Activated CD4-positive, alpha-beta T cell treated with anti-CD3 and anti-CD28 coated beads for 1 hour (primary cell): ENCODE results near the gene ZBTB9.
"Not testable (repeated sequence)": the region's sequence is repeated elsewhere in the genome, so short reads cannot be mapped to it uniquely, and the experiment has no call there.

Experiments
- DNase-seq: peaks from one replicate; pipeline ENCODE4 v3.0.0-alpha.2; 2020

ZBTB9 gene

DNA sequence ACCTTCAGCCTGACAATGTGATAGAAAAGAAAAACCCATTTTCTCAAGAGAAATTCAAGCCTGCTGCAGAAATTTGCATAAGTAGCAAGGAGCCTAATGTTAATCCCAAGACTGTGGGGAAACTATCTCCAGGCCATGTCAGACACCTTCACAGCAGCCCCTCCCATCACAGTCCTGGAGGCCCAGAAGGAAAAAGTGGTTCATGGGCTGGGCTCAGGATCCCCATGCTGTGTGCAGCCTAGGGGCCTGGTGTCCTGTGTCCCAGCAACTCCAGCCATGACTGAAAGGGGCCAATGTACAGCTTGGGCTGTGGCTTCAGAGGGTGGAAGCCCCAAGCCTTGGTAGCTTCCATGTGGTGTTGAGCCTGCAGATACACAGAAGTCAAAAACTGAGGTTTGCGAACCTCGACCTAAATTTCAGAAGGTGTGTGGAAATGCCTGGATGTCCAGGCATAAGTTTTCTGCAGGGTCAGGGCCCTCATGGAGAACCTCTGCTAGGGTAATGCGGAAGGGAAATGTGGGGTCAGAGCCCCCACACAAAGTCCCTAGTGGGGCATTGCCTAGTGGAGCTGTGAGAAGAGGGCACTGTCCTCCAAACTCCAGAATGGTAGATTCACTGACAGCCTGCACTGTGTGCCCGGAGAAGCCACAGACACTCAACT is 11.8 kb downstream of the ZBTB9 start:
- no peak for DNase-seq

DNA sequence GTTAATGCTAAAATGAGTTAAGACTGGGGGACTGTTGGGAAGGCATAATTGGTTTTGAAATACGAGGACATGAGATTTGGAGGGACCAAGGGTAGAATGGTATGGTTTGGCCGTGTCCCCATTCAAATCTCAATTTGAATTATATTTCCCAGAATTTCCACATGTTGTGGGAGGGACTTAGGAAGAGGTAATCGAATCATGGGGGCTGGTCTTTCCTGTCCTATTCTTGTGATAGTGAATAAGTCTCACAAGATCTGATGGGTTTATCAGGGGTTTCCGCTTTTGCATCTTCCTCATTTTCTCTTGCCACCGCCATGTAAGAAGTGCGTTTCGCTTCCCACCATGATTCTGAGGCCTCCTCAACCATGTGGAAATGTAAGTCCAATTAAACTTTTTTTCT is 12.7 kb downstream of the ZBTB9 start:
- DNase-seq = no peak

DNA sequence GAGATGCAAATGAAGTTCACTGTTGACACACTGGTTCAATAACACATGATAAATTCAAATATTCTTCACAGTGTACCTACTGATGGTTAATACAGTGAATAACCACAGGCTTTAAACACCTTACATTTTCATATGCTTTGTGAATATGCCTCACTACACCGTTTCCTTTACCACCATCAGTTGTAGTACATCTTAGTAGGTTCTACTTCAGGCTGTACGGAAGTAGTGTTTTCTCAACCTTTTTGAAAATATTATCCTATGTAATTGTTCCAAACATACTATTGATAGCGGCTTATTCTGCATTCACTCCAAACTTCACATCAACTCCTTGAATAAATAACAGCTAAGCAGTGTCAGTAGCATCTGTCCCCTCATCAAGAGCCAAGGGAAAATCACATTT is 15.3 kb downstream of the ZBTB9 start:
- DNase-seq = no peak

DNA sequence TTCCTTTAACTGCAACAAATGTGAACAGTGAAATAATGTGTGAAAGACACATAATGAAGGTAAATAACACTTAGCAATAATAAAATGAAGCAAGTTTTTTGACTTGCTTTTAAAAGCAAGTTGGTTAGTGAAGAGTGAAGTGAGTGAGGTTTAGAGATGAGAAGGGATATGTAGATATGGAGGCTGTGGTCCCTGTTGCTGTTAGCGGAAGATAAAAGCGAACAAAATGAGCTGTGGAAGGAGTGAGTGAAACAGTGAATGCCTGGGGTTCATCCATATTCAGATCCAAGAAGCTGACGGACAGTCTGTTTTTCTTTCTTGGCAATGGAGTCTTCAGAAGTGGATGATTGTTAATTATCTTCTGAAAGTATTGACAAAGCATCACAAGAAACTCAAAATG is 23.5 kb downstream of the ZBTB9 start:
- no peak for DNase-seq

DNA sequence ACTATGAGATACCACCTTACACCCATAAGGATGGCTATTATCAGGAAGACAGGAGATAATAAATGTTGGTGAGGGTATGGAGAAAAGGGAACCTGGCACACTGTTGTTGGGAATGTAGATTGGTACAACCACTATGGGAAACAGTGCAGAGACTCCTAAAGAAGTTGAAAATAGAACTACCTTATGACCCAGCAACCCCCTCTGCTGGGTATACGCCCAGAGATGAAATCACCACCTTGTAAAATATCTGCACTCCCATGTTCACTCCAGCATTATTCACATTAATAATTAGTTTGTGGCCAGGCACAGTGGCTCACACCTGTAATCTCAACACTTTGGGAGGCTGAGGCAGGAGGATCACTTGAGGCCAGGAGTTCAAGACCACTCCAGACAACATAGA is 26.8 kb downstream of the ZBTB9 start:
- DNase-seq = no peak

DNA sequence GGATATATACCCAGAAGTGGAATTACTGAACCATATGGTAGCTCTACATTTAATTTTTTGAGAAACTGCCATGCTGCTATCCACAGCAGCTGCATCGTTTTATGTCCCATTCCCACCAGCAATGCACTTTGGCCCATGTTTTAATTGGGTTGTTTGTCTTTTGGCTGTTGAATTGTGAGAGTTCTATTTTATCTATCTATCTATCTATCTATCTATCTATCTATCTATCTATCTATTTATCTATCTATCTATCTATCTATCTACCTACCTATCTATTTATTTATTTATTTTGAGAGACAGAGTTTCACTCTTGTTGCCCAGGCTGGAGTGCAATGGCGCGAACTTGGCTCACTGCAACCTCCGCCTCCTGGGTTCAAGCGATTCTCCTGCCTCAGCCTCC is 28.2 kb downstream of the ZBTB9 start:
- DNase-seq = not testable (repeated sequence)

DNA sequence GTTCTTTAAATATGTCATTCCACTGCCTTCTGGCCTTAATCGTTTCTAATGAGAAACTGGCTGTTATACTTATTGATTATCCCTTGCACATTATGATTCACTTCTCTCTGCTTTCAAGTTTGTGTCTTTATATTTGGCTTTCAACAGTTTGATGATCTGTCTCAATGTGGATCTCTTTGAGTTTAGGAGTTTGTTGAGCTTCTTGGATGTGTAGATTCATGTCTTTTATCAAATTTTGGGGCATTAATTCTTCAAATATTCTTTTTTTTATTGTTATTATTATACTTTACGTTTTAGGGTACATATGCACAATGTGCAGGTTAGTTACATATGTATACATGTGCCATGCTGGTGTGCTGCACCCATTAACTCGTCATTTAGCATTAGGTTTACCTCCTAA is 29.3 kb downstream of the ZBTB9 start:
- DNase-seq = no peak

DNA sequence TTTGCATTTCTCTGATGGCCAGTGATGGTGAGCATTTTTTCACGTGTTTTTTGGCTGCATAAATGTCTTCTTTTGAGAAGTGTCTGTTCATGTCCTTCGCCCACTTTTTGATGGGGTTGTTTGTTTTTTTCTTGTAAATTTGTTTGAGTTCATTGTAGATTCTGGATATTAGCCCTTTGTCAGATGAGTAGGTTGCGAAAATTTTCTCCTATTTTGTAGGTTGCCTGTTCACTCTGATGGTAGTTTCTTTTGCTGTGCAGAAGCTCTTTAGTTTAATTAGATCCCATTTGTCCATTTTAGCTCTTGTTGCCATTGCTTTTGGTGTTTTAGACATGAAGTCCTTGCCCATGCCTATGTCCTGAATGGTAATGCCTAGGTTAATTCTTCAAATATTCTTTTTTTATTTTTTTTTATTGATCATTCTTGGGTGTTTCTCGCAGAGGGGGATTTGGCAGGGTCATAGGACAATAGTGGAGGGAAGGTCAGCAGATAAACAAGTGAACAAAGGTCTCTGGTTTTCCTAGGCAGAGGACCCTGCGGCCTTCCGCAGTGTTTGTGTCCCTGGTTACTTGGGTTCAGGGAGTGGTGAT is 30.4 kb downstream of the ZBTB9 start:
- DNase-seq = not testable (repeated sequence)

DNA sequence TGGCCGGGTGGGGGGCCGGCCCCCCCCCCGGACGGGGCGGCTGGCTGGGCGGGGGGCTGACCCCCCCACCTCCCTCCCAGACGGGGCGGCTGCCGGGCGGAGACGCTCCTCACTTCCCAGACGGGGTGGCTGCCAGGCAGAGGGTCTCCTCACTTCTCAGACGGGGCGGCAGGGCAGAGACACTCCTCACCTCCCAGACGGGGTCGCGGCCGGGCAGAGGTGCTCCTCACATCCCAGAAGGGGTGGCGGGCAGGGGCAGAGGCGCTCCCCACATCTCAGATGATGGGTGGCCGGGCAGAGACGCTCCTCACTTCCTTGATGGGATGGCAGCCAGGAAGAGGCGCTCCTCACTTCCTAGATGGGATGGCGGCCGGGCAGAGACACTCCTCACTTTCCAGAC is 31.3 kb downstream of the ZBTB9 start:
- not testable (repeated sequence) for DNase-seq

DNA sequence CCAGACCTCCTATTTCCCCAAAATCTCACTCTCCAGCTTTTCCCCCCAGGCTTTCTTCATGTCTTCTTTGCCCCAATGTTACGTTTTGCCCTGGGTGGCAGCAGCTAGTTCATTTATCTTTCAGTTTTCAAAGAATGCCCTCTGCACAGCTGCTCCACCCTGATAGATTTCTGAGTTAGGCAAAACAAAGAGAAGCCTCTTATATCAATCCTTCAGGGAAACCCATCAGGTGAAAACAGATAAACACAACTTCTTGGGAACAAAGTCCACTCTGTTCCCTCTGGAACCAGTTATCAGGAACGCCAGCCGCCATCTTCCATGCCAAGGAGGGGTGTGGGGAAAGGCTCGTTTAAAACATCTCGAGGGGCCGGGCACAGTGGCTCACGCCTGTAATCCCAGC is 34.0 kb downstream of the ZBTB9 start:
- no peak for DNase-seq

DNA sequence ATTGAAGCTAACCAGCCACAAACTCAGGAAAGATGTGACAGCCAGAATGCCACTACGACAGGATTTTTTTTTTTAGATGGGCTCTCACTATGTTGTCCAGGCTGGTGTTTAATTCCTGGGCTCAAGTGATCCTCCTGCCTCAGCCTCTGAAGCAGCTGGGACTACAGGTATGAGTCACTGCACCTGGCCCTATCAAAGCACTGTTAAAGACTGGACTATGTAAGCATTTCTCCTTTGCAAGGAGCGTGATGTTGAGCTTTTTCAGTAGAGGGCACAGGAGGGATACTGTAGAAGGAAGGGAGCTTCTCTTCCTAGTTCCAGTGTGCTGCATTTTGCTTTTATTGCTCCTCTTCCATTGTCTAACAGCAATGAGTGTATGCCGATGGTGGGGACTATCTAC is 35.8 kb downstream of the ZBTB9 start:
- DNase-seq = no peak

DNA sequence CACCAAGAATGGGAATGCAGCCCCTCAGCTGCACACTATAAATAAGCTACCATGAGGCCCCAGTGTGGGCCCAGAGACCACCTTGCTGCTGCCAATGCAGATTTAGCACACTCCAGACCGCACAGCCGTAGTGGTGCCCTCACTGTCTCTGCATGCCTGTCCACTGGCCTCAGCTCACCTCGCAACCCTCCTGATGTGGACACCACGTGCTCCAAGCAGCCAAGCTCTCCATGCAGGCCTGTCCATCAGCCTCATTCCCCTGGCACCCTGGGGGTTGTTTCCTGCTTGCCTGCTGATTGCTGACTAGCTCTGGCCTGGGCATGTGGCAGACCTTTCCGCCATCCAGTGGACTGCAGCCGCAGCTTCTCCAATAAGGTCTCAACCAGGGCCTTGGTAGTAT is 36.2 kb downstream of the ZBTB9 start:
- no peak for DNase-seq

DNA sequence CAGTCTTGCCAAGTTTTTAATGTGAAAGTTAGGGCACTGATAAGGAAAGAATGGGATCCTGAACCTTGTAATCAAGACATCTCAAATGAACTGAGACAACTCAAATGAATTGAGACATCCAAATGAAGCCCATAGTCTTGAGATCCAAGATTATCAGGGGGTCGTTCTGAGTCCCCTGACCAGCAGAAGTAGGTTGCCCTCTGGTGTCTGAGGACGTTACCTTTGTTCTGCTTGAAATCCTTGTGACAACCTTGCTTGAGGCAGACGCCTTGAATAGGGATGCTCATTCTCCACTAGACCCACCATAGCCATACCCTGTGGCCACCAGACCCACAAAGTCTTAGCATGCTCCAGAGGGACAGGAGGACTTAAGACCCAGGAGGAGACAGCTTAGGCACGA is 37.7 kb downstream of the ZBTB9 start:
- DNase-seq = no peak

DNA sequence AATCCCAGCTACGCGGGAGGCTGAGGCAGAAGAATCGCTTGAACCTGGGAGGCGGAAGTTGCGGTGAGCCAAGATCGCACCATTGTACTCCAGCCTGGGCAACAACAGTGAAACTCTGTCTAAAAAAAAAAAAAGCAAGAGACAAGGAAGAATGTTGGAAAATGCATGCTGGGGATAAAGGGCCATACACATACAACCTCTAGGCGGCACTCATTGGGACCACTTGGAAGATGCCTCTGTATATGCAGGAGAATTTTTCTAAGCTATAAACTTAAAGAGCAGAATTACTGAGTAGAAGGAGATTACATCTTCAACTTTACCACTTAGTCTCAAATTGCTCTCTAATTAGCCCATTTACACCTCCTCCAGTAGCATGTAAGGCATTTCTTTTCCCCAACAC is 42.8 kb downstream of the ZBTB9 start:
- no peak for DNase-seq

DNA sequence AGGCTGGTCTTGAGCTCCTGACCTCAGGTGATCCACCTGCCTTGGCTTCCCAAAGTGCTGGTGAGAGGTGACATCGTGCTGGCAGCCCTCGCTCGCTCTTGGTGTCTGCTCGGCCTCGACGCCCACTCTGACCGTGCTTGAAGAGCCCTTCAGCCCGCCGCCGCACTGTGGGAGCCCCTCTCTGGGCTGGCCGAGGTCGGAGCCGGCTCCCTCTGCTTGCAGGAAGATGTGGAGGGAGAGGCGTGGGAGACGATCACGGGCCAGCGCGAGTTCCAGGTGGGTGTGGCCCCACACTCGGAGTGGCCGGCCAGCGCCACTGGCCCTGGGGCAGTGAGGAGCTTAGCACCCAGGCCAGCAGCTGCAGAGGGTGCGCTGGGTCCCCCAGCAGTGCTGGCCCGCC is 48.1 kb downstream of the ZBTB9 start:
- no peak for DNase-seq

DNA sequence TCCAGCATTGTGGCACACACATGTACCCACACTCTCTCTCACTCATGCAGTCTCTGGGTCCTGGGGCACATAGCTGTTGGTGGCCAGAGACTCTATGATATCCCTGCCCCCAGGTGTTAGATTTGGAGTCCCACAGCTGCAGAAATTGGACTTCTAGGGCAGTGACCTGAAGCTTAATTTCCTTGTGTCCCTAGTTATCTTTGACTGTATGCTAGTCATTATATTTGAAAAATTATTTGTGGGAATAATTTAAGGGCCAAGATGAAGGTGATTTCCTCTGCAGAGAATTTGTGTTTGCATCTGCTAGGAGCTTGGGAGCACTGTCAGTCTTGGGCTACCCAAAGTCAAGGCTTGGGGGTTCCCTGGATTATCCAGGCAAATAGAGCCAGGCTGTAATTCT is 50.1 kb downstream of the ZBTB9 start:
- no peak for DNase-seq

DNA sequence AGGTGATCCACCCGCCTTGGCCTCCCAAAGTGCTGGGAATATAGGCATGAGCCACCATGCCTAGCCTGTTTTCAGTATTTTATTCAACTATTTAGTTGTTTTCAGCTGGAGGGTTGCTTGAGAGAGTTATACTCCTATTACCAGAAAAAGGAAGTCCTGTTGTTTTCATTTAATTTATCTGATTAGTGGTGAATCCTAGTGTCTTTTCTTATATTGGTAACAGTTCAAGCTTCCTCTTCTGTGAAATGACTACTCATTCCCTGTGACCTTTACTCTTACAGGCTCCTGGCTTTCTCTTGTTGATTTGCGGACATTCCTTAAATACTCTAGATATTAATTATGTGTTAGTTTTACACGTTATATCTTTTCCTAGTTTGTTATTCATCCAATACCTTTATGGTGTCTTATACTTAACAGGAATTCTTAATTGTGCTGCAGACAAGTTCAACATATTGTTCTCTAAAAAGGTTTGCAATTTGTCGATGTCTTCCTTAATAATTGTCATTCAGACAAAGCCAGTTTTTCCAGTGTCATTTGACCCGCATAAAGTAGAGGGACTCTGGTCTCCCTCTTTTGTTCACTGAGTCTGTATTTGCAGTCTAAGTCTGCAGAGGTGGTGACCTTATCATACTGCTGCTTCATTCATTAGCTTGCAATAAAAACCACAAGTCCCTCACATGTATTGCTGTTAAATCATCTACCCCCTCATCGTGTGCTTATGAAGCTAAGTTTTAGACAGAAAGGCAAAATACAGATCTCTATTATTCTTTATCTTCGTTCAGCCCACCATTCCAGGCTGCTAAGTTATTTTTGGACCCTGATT is 51.4 kb downstream of the ZBTB9 start:
- no peak for DNase-seq
